GM10266 (cell line): ENCODE data around the gene RIC8A.
"Not testable (repeated sequence)": the region's sequence is repeated elsewhere in the genome, so short reads cannot be mapped to it uniquely, and the experiment has no call there.

ENCODE experiments used
- DNase-seq: peaks from one replicate; pipeline ENCODE4 v3.0.0; 2012; ENCODE audit errors: extremely low spot score
- TF ChIP-seq, protein P1 (sequence below): IDR thresholded peaks from 2 replicates; pipeline ENCODE4 v1.5.1; 2012; ENCODE audit warnings: mild to moderate bottlenecking, low read depth; ENCODE audit not compliant: control insufficient read depth, insufficient read depth; ENCODE audit errors: missing control alignments

Gene RIC8A

DNA sequence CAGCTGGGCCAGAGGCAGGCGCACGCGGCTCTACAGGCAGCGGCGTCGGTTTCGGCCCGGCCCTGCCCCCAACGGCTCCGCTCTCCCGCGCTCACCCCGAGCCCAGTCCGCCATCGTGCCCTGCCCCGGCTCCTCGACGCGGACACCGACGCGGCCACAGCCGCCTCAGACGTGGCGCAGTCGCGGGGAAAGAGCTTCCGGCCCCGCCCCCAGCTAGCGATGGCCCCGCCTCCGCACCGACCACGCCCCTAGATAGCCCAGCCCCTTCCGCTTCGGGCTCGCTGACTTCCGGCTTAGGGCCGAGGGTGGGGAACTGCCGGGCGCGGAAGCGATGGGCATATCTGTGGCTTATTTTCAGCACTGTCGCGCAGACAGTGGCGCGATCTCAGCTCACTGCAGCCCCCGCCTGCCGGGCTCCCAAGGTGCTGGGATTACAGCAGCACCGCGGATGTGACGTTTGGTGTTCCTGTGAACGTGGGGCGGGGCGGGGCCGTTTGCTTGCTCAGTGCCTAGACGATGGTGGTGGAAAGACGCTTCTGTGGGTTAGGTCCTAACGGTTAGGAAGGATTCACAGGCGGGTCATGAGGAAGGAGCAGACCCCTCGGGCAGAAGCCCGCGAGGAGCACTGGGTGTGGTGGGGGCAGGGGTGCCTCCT, at the start of gene RIC8A, which contains the start of gene BET1L:
RIC8A (plus strand) TSS at position 501 of the 655 bp plus-strand sequence. CDS start 1,147 bp downstream, outside the sequence.
BET1L (minus strand) TSS at position 192 of the 655 bp plus-strand sequence; CDS start at position 114, 78 bp downstream.
- DNase-seq, result peak; percentile 99

DNA sequence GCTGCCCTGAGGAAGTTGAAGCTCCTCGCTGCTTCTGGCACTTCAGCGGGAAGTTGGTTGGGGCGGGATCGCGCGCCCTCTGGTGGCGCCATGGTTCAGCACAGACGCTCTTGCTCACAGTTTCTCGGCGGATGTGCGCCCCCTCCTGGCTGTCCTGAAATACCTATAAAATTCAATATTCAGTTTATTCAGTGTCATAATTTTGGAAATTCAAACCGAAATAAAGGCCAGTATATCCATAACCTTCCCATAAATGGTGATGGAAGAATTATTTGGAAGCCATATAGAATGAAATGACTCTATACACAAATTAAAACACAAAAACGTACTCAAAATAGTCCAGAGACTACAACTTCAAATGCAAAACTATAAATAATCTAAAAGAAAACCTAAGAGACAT, 27.3 kb upstream of the RIC8A start:
- not testable (repeated sequence) for DNase-seq

More for the DNA sequence above, at the start of gene RIC8A, which contains the start of gene BET1L:
- TF ChIP-seq, protein P1, sequence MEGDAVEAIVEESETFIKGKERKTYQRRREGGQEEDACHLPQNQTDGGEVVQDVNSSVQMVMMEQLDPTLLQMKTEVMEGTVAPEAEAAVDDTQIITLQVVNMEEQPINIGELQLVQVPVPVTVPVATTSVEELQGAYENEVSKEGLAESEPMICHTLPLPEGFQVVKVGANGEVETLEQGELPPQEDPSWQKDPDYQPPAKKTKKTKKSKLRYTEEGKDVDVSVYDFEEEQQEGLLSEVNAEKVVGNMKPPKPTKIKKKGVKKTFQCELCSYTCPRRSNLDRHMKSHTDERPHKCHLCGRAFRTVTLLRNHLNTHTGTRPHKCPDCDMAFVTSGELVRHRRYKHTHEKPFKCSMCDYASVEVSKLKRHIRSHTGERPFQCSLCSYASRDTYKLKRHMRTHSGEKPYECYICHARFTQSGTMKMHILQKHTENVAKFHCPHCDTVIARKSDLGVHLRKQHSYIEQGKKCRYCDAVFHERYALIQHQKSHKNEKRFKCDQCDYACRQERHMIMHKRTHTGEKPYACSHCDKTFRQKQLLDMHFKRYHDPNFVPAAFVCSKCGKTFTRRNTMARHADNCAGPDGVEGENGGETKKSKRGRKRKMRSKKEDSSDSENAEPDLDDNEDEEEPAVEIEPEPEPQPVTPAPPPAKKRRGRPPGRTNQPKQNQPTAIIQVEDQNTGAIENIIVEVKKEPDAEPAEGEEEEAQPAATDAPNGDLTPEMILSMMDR, result no peak

DNA sequence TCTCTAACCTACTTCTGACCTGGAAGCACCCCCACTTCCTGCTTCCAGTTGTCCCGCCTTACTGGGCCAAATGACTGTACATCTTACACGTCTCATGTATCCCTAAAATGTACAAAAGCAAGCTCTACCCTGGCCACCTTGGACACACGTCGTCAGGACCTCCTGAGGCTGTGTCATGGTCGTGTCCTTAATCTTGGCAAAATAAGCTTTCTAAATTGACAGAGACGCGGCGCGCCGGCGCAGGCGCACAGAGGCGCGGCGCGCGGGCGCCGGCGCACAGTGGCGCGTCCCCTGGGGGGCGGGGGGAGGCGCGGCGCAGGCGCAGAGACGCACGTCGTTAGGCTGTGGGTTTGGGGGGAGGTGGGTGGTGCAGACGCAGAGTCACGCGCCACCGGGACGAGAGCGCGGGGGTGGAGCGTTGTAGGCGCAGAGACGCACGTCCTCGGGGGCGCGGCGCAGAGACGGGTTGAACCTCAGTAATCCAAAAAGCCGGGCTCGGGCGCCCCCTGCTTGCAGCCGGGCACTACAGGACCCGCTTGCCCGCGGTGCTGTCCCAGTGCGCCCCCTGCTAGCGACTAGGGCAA, 18.2 kb upstream of the RIC8A start:
- not testable (repeated sequence) for DNase-seq

GRCh38 chr11:189843-190311, 17.6 kb upstream of the RIC8A start:
- TF ChIP-seq, protein P1, result peak; percentile 38
- not testable (repeated sequence) for DNase-seq

GRCh38 chr11:190546-190945, 17.0 kb upstream of the RIC8A start:
- not testable (repeated sequence) for DNase-seq

GRCh38 chr11:191490-192478, 15.7 kb upstream of the RIC8A start:
- not testable (repeated sequence) for DNase-seq
- TF ChIP-seq, protein P1, result peak; percentile 44

GRCh38 chr11:192674-193128, 14.8 kb upstream of the RIC8A start, which contains the start of gene SCGB1C1:
Gene SCGB1C1 (plus strand): TSS chr11:193078. CDS start chr11:193100, 22 bp downstream.
- DNase-seq, result not testable (repeated sequence)

GRCh38 chr11:193481-193880, 14.0 kb upstream of the RIC8A start:
- not testable (repeated sequence) for DNase-seq

DNA sequence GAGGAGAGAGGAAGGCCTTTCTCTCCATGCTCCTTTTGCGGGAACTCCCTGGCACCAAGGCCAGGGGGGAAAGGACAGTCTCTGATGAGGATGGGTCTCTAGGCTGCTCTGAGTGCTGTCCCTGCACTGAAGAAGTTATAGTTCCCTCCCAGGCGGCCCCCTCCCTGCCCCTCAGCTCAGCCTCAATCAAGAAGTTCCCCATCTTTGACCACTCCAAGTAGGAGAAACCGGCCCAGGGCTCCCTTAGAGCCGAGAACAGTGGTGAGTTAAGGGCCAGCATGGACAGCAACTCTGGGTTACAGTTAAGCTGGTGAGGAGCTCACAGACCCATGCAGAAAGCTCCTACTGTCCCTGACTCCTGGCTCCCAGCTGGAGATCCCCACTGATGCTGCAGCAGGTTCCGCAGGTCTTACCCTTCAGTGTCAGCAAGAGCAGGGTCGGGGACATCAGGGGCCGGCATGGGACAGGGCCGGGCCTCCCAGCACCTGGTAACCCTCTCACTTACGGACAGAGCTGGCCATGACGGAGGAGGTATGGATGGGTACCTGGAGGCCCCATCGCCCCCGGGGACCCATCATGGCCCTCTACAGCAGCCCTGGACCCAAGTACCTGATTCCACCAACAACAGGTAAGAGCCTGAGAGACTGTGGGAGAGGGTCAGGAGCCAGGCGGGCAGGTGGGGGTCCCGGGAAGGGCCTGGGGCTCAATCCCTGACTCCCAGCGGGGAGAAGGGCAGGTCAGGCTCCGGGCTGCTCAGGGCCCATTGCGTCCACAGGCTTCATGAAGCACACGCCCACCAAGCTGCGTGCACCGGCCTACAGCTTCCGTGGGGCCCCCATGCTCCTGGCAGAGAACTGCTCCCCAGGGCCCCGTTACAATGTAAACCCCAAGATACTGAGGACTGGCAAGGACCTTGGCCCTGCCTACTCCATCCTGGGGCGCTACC, 10.4 kb upstream of the RIC8A start:
- DNase-seq, result no peak
- TF ChIP-seq, protein P1, result no peak
